ENCODE measurements around the gene SLCO4C1.

Gene SLCO4C1

DNA sequence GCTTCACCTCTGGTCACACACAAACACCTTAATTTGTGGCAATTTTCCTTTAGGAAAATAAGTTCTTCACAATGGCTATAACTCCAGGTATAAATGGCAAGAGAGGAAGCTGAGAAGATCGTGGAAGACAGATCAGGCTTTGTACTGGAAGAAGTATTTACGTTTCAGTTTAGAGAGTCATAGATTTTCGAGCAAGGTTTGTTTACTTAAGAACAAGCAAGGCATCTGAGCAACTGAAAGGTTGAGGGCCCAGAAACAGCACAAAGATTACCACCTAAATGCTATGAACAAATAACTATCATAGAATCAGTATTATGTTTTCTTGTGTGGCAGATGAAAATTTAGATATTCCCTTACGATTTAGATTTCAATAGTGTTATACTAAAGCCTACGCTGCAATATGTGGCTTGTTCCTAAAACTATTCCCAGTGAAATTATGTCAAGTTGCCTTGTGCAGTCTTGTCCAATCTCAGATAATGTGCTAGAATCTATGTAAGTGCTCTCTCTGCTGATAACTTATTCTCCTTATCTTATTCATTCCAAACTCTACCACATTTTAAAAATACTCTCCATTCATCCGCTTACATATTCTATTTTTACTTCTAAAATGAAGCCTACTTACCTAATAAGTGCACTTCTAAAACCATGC is 6.7 kb downstream of the SLCO4C1 start:
- TF ChIP-seq, protein P1, sequence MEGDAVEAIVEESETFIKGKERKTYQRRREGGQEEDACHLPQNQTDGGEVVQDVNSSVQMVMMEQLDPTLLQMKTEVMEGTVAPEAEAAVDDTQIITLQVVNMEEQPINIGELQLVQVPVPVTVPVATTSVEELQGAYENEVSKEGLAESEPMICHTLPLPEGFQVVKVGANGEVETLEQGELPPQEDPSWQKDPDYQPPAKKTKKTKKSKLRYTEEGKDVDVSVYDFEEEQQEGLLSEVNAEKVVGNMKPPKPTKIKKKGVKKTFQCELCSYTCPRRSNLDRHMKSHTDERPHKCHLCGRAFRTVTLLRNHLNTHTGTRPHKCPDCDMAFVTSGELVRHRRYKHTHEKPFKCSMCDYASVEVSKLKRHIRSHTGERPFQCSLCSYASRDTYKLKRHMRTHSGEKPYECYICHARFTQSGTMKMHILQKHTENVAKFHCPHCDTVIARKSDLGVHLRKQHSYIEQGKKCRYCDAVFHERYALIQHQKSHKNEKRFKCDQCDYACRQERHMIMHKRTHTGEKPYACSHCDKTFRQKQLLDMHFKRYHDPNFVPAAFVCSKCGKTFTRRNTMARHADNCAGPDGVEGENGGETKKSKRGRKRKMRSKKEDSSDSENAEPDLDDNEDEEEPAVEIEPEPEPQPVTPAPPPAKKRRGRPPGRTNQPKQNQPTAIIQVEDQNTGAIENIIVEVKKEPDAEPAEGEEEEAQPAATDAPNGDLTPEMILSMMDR (conservative IDR thresholded peaks at IDR 0.05; ENCODE audit: control insufficient read depth, insufficient read depth, low read depth, low read length): no peak
- no peak for DNase-seq (ENCODE audit: low read depth)

GRCh38 chr5:102288630-102289029 is 7.5 kb downstream of the SLCO4C1 start:
- no peak overlapping the region for H3K4me3 ChIP-seq (ENCODE audit: control insufficient read depth, low read depth, low read length)
- DNase-seq (ENCODE audit: low read depth): no peak
- TF ChIP-seq, protein P1 (conservative IDR thresholded peaks at IDR 0.05; ENCODE audit: control insufficient read depth, insufficient read depth, low read depth, low read length): no peak

More for the DNA sequence above, 6.7 kb downstream of the SLCO4C1 start:
- H3K4me3 ChIP-seq (ENCODE audit: control insufficient read depth, low read depth, low read length): no peak overlapping the region

DNA sequence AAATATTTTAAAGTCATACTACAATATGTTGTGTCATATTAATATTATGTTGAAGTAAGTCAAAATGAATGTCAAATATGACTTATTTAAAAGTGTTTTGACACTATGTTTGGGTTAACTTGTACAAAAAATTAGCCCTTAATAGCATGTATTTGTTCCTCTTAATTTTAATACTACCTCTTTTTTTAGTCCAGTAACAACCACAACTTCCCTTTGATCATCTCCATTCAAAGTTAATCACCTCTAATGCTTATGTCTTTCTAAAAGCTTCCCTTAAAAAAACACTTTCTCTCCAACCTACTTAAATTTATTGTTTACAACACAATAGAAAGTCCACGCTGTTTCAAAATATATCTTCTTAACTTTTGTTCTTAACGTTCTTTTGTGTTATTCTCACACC is 9.6 kb downstream of the SLCO4C1 start:
- H3K4me3 ChIP-seq (ENCODE audit: control insufficient read depth, low read depth, low read length): no peak overlapping the region
- TF ChIP-seq, protein P1 (conservative IDR thresholded peaks at IDR 0.05; ENCODE audit: control insufficient read depth, insufficient read depth, low read depth, low read length): no peak
- no peak for DNase-seq (ENCODE audit: low read depth)

DNA sequence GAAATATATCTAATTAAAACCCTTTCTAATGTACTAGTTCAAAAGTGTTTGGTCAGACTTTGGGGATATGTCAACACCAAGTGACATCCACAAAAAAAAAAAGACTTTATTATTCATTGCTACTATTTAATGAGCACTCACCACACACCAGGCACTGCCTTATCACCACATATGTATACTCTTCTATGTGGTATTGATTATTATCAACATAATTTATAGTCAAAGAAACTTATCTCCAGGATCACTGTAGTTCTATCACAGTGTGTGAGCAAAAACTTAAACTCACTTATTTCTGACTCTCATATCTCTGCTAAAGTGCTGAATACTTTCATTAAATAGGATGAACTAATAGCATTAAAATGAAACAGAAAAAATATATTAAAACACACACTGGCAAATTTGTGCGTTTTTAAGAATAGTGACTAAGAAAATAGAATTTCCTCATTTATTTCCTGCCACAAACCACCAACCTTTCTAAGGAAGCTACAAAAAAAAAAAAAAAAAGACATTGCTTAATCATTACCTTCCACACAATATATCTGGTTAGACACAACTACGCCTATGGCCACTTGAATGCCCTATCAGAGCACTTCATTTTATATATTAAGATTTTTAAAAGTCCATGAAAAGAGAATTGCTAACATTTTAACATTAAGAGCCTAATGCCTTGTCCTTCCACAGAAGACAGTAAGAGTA is 12.8 kb downstream of the SLCO4C1 start:
- H3K4me3 ChIP-seq (ENCODE audit: control insufficient read depth, low read depth, low read length): no peak overlapping the region
- DNase-seq (ENCODE audit: low read depth): no peak
- TF ChIP-seq, protein P1 (conservative IDR thresholded peaks at IDR 0.05; ENCODE audit: control insufficient read depth, insufficient read depth, low read depth, low read length): no peak

GRCh38 chr5:102279711-102280110 is 16.4 kb downstream of the SLCO4C1 start:
- no peak for DNase-seq (ENCODE audit: low read depth)
- H3K4me3 ChIP-seq (ENCODE audit: control insufficient read depth, low read depth, low read length): no peak overlapping the region
- TF ChIP-seq, protein P1 (conservative IDR thresholded peaks at IDR 0.05; ENCODE audit: control insufficient read depth, insufficient read depth, low read depth, low read length): no peak

- DNase-seq (ENCODE audit: low read depth): no peak
- TF ChIP-seq, protein P1 (conservative IDR thresholded peaks at IDR 0.05; ENCODE audit: control insufficient read depth, insufficient read depth, low read depth, low read length): no peak
- H3K4me3 ChIP-seq (ENCODE audit: control insufficient read depth, low read depth, low read length): no peak overlapping the region
Measured at GRCh38 chr5:102278231-102278630, 17.9 kb downstream of the SLCO4C1 start.
